ENCODE results near the gene ITGA2. TPM values are rescaled to one million over a fixed set of nuclear protein-coding genes. Genes with fewer than 3 reads are reported as not detected.

ITGA2 gene
- total RNA-seq, 1 donor from 2014 or later, result 0.07 TPM

DNA sequence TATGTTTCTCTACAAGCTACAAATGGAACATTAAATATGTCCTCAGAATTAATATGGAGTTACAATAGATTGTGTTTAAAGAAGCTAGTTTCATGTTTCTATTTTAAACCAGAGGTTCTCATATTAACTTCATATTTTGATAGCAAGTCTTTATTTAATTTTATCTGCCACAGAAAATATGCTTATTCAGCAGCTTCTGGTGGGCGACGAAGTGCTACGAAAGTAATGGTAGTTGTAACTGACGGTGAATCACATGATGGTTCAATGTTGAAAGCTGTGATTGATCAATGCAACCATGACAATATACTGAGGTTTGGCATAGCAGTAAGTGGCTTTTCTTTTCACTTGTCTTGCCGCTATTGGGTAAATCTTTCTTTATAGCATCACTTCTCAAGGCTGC lies 66.2 kb downstream of the ITGA2 start:
- intact Hi-C loops (cut with micrococcal nuclease), result no loop called here
- ATAC-seq (ENCODE audit: low read depth), result no peak
- ChIA-PET POLR2A (no interaction called here), CTCF (no interaction called here)
- H3K36me3 Mint-ChIP-seq (ENCODE audit: low read depth), result no peaks in the 10 kb centered on the region
- H3K4me3 Mint-ChIP-seq, result no peak overlapping the region
- no peaks in the 10 kb centered on the region for H3K9me3 Mint-ChIP-seq
- DNase-seq, result no peak
- no peak overlapping the region for H3K27ac Mint-ChIP-seq
- H3K27me3 Mint-ChIP-seq, result no peaks in the 10 kb centered on the region
- TF ChIP-seq, protein P1, sequence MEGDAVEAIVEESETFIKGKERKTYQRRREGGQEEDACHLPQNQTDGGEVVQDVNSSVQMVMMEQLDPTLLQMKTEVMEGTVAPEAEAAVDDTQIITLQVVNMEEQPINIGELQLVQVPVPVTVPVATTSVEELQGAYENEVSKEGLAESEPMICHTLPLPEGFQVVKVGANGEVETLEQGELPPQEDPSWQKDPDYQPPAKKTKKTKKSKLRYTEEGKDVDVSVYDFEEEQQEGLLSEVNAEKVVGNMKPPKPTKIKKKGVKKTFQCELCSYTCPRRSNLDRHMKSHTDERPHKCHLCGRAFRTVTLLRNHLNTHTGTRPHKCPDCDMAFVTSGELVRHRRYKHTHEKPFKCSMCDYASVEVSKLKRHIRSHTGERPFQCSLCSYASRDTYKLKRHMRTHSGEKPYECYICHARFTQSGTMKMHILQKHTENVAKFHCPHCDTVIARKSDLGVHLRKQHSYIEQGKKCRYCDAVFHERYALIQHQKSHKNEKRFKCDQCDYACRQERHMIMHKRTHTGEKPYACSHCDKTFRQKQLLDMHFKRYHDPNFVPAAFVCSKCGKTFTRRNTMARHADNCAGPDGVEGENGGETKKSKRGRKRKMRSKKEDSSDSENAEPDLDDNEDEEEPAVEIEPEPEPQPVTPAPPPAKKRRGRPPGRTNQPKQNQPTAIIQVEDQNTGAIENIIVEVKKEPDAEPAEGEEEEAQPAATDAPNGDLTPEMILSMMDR (IDR thresholded peaks at IDR 0.05), result no peak
- H3K4me1 Mint-ChIP-seq, result no peaks in the 10 kb centered on the region

DNA sequence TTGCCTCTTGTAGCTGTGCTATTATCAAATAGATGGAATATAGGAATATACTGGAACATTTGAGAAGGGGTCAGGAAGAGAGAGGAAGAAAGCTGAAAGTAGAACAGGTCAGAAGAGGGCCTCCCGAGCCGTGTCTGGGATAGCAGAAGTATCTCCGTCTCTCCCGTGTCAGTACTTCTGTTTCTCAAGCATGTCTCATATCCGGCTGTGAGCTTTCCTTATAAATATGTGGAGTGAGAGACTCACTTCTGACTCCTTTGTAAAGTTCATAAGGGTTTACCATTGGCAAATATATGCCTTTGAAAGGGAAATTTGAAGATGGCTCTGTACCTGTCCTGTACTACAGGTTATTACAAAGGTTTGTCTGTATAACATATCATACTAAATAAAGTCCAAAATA lies 70.1 kb downstream of the ITGA2 start:
- Mint-ChIP-seq H3K9me3 (no peaks in the 10 kb centered on the region), H3K27me3 (peaks cover 2% of the 10 kb centered on the region), H3K36me3 (ENCODE audit: low read depth) (no peaks in the 10 kb centered on the region), H3K27ac (no peak overlapping the region), H3K4me1 (no peaks in the 10 kb centered on the region), H3K4me3 (no peak overlapping the region)
- ChIA-PET CTCF (no interaction called here), POLR2A (no interaction called here)
- TF ChIP-seq, protein P1 (IDR thresholded peaks at IDR 0.05), result no peak
- no peak for ATAC-seq (ENCODE audit: low read depth)
- DNase-seq, result no peak
- intact Hi-C loops (cut with micrococcal nuclease), result no loop called here

DNA sequence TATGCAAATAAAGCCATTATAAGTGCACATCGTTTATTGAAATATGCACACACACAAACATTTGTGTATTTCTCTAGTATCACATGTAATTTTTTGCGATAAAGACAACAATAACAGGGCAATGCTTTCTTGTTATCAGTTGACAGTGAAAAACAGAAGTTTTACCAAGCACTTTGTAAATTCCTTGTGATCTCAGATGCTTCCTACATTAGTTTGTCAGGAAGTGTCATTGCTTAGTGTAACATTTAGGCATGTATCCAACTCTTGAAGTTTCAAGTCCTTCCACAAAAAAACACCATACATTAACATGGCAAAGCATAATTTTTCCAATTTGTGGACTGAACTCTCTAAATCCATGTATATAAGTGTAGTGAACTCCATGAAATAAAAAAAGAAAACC lies 74.0 kb downstream of the ITGA2 start:
- DNase-seq (no peak), ATAC-seq (ENCODE audit: low read depth) (no peak)
- Mint-ChIP-seq H3K4me3 (no peak overlapping the region), H3K4me1 (no peaks in the 10 kb centered on the region), H3K27ac (no peak overlapping the region), H3K27me3 (peaks cover 2% of the 10 kb centered on the region), H3K36me3 (ENCODE audit: low read depth) (no peaks in the 10 kb centered on the region), H3K9me3 (no peaks in the 10 kb centered on the region)
- CTCF ChIA-PET, result no interaction called here
- POLR2A ChIA-PET, result no interaction called here
- TF ChIP-seq, protein P1 (IDR thresholded peaks at IDR 0.05), result no peak
- intact Hi-C loops (cut with micrococcal nuclease), result no loop called here

DNA sequence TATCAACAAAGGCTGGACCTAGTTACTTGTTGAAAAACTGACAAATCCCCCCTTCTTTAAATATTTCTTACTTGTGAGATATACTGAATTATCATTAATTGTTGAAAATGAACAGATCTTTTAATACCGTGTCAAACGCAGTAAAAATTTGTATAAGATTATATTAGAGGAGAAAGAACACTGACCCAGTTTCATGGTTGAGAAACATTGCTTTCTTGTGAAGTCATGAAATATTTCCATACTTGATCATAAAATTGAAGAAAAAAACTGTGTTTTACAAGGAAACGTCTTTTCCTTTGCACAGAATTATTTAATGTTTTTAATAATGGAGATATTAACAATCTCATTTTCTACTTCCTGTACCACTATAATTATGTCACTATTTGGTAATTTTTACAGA lies 74.6 kb downstream of the ITGA2 start:
- ATAC-seq (ENCODE audit: low read depth) (no peak), DNase-seq (no peak)
- ChIA-PET POLR2A (no interaction called here), CTCF (no interaction called here)
- no peaks in the 10 kb centered on the region for H3K9me3 Mint-ChIP-seq
- TF ChIP-seq, protein P1 (IDR thresholded peaks at IDR 0.05), result no peak
- no peaks in the 10 kb centered on the region for H3K4me1 Mint-ChIP-seq
- intact Hi-C loops (cut with micrococcal nuclease), result no loop called here
- no peak overlapping the region for H3K4me3 Mint-ChIP-seq
- no peak overlapping the region for H3K27ac Mint-ChIP-seq
- no peaks in the 10 kb centered on the region for H3K36me3 Mint-ChIP-seq (ENCODE audit: low read depth)
- peaks cover 2% of the 10 kb centered on the region for H3K27me3 Mint-ChIP-seq

DNA sequence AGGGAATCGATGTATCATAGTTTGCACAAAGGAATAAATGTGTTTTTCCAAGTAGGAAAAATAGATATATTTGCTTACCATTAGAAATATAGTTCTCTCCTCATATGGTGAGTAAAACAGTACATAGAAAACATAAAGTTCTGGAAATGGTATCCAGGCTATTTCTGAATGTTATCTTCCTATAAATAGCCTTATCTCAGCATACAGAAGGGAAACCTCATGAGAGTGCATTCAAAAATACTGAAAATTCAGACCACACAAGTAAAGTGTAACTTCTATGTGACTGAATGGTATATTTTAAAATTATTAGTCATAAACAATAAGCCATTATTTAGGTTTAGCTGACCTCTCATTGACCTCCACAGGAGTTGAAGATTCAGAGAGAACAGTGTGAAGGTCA lies 76.9 kb downstream of the ITGA2 start:
- Mint-ChIP-seq H3K4me1 (no peaks in the 10 kb centered on the region), H3K4me3 (no peak overlapping the region), H3K9me3 (no peaks in the 10 kb centered on the region), H3K27ac (no peak overlapping the region), H3K27me3 (peaks cover 2% of the 10 kb centered on the region), H3K36me3 (ENCODE audit: low read depth) (no peaks in the 10 kb centered on the region)
- no peak for ATAC-seq (ENCODE audit: low read depth)
- intact Hi-C loops (cut with micrococcal nuclease), result no loop called here
- no peak for DNase-seq
- ChIA-PET POLR2A (no interaction called here), CTCF (no interaction called here)
- TF ChIP-seq, protein P1 (IDR thresholded peaks at IDR 0.05), result no peak

Measured in activated B cell treated with CpG ODN at 0.5 μM for 24 hours (primary cell).